ENCODE results near the gene E2F1.

E2F1 gene

GRCh38 chr20:33686100-33686983, at the start of gene E2F1:
E2F1 (minus strand) TSS chr20:33686385; CDS start chr20:33686264, 121 bp downstream.
- peak; percentile 49 for DNase-seq (ENCODE audit: low read depth)

GRCh38 chr20:33733654-33734576, 47.7 kb upstream of the E2F1 start:
- DNase-seq (ENCODE audit: low read depth): peak; percentile 90

- no peak for DNase-seq (ENCODE audit: low read depth)
These were observed 46.2 kb upstream of the E2F1 start for GRCh38 chr20:33732166-33732970.

GRCh38 chr20:33731693-33732165, 45.5 kb upstream of the E2F1 start, which contains the start of gene ZNF341:
ZNF341 (plus strand) TSS chr20:33731996; CDS start chr20:33732022, 26 bp downstream.
- no peak for DNase-seq (ENCODE audit: low read depth)

GRCh38 chr20:33730946-33731692, 44.9 kb upstream of the E2F1 start:
- DNase-seq (ENCODE audit: low read depth): no peak

GRCh38 chr20:33729101-33729500, 42.9 kb upstream of the E2F1 start:
- no peak for DNase-seq (ENCODE audit: low read depth)

GRCh38 chr20:33728463-33728862, 42.3 kb upstream of the E2F1 start:
- DNase-seq (ENCODE audit: low read depth): no peak

GRCh38 chr20:33727806-33728205, 41.6 kb upstream of the E2F1 start:
- DNase-seq (ENCODE audit: low read depth): no peak

GRCh38 chr20:33727115-33727479, 40.9 kb upstream of the E2F1 start:
- DNase-seq (ENCODE audit: low read depth): no peak

GRCh38 chr20:33725607-33726264, 39.6 kb upstream of the E2F1 start:
- DNase-seq (ENCODE audit: low read depth): no peak

GRCh38 chr20:33724439-33725094, 38.4 kb upstream of the E2F1 start:
- no peak for DNase-seq (ENCODE audit: low read depth)

- no peak for DNase-seq (ENCODE audit: low read depth)
These were observed 35.4 kb upstream of the E2F1 start for GRCh38 chr20:33721391-33722140.

- peak; percentile 98 for DNase-seq (ENCODE audit: low read depth)
These were observed 34.0 kb upstream of the E2F1 start, which contains the start of gene PXMP4 for GRCh38 chr20:33719989-33720709. PXMP4 (minus strand) TSS chr20:33720310; CDS start chr20:33720207, 103 bp downstream.

- DNase-seq (ENCODE audit: low read depth): no peak
These were observed 33.2 kb upstream of the E2F1 start for GRCh38 chr20:33719277-33719988.

- DNase-seq (ENCODE audit: low read depth): no peak
These were observed 30.3 kb upstream of the E2F1 start for GRCh38 chr20:33716498-33716897.

GRCh38 chr20:33713865-33714367, 27.7 kb upstream of the E2F1 start:
- DNase-seq (ENCODE audit: low read depth): no peak

- DNase-seq (ENCODE audit: low read depth): no peak
These were observed 25.2 kb upstream of the E2F1 start for GRCh38 chr20:33711446-33711738.
